Right lobe of liver (tissue), 4 donors: ENCODE data around the gene RDH13.
A peak's percentile ranks its signal among the peaks of the same experiment; 100 is the strongest.

Experiments used
- POLR2A ChIP-seq: fragments of 450-650 bp; IDR thresholded peaks from one replicate; pipeline ENCODE4 v1.6.1; 2017; ENCODE audit warnings: antibody characterized with exemption, mild to moderate bottlenecking
- TF ChIP-seq, protein P1 (sequence below), 4 donors: fragments of 200-600 bp in 3 of 4; fragments of 450-650 bp in 1 of 4; IDR thresholded peaks; one replicate each; pipeline versions ENCODE4 v1.5.1 to v1.8.0; 2016 to 2022; ENCODE audit warnings: antibody characterized with exemption in 4 of 4, mild to moderate bottlenecking in 2 of 4
- donor health status: DM: no; HTN: no; CAD: no.
- donor health status: DM: no; HTN: no; CAD: no.
- donor health status: DM: no; HTN: yes; CAD: no.

DNA sequence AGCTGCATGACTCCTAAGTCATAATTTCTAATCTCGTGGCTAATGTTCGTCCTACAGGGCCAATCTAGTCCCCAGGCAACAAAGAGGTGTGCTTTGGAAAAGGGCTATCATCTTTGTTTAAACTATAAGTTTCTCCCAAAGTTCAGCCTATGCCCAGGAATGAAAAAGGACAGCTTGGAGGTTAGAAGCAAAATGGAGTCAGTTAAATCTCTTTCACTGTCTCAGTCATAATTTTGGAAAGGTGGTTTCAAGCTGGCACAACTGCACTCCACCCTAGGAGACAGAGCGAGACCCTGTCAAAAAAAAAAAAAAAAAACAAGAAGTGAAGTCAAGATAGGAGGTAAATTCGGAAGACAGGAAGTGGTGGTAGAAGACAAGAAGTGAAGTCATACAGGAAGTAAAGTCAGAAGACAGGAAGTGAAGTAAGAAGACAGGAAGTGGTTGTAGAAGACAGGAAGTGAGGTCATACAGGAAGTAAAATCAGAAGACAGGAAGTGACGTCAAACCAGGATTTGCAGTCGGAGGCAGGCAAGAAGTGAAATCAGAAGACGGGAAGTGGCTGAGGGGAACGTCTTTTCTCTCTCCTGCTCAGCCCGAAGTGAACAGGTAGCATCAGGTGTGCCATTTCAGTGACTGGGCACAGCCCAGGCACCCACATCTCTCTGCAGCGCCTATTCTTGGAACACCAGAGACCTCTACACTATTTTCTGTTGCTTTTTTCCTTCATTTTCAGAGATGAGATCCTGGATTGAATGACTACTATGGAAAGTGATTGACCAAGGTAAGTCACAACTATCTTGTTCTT lies 57.1 kb downstream of the RDH13 start:
- TF ChIP-seq, protein P1, sequence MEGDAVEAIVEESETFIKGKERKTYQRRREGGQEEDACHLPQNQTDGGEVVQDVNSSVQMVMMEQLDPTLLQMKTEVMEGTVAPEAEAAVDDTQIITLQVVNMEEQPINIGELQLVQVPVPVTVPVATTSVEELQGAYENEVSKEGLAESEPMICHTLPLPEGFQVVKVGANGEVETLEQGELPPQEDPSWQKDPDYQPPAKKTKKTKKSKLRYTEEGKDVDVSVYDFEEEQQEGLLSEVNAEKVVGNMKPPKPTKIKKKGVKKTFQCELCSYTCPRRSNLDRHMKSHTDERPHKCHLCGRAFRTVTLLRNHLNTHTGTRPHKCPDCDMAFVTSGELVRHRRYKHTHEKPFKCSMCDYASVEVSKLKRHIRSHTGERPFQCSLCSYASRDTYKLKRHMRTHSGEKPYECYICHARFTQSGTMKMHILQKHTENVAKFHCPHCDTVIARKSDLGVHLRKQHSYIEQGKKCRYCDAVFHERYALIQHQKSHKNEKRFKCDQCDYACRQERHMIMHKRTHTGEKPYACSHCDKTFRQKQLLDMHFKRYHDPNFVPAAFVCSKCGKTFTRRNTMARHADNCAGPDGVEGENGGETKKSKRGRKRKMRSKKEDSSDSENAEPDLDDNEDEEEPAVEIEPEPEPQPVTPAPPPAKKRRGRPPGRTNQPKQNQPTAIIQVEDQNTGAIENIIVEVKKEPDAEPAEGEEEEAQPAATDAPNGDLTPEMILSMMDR (IDR thresholded peaks at IDR 0.05): no peak
- TF ChIP-seq POLR2A: peak; percentile 35
